HepG2 (cell line): ENCODE measurements around the gene TAF6. TPM values are rescaled to one million over a fixed set of nuclear protein-coding genes. Genes with fewer than 3 reads are reported as not detected.

Experiments
- BCL6 ChIP-seq: IDR thresholded peaks from 2 replicates; pipeline ENCODE4 v1.6.1; 2016; ENCODE audit warnings: missing genetic modification reagents, missing compliant biosample characterization
- GABPB1 ChIP-seq: IDR thresholded peaks from 2 replicates; pipeline ENCODE4 v1.6.1; 2016; ENCODE audit warnings: mild to moderate bottlenecking, missing genetic modification reagents, moderate library complexity, missing compliant biosample characterization
- MLLT10 ChIP-seq: sonication (generic); formaldehyde crosslinking; IDR thresholded peaks from 2 replicates; pipeline ENCODE4 v1.4.0; 2020; ENCODE audit warnings: missing genetic modification reagents
- MTA1 ChIP-seq: sonication (generic); formaldehyde crosslinking; IDR thresholded peaks from 2 replicates; pipeline ENCODE4 v1.4.0; 2020; ENCODE audit warnings: missing genetic modification reagents, mild to moderate bottlenecking, borderline replicate concordance
- RAD51 ChIP-seq: fragments of 450-650 bp; IDR thresholded peaks from 2 replicates; pipeline ENCODE4 v1.6.1; 2016; ENCODE audit warnings: borderline replicate concordance
- REPIN1 ChIP-seq: sonication (generic); formaldehyde crosslinking; IDR thresholded peaks from 2 replicates; pipeline ENCODE4 v1.8.0; 2022; ENCODE audit warnings: missing genetic modification reagents, low read depth, mild to moderate bottlenecking, borderline replicate concordance
- SRSF4 ChIP-seq: fragments of 200-400 bp; formaldehyde crosslinking; IDR thresholded peaks from one replicate; pipeline ENCODE4 v1.6.1; 2018; ENCODE audit warnings: mild to moderate bottlenecking, low read depth, low read length, moderate library complexity; ENCODE audit not compliant: poor library complexity, severe bottlenecking
- TOE1 ChIP-seq: sonication (generic); formaldehyde crosslinking; IDR thresholded peaks from 2 replicates; pipeline ENCODE4 v1.4.0; 2020; ENCODE audit warnings: mild to moderate bottlenecking, missing genetic modification reagents
- ZBTB20 ChIP-seq: sonication (generic); formaldehyde crosslinking; IDR thresholded peaks from 2 replicates; pipeline ENCODE4 v1.8.1; 2023; ENCODE audit warnings: missing genetic modification reagents, low read depth, mild to moderate bottlenecking, borderline replicate concordance
- ZFAT ChIP-seq: sonication (generic); formaldehyde crosslinking; conservative IDR thresholded peaks from 2 replicates; pipeline ENCODE4 v1.8.1; 2023; ENCODE audit warnings: missing genetic modification reagents, inconsistent platforms
- ZNF101 ChIP-seq: sonication (generic); formaldehyde crosslinking; IDR thresholded peaks from 2 replicates; pipeline ENCODE4 v1.4.0; 2020; ENCODE audit warnings: mild to moderate bottlenecking, low read depth, missing genetic modification reagents, borderline replicate concordance
- ZNF468 ChIP-seq: sonication (generic); formaldehyde crosslinking; IDR thresholded peaks from 2 replicates; pipeline ENCODE4 v1.8.0; 2022; ENCODE audit warnings: mild to moderate bottlenecking, moderate library complexity, missing genetic modification reagents
- ZNF614 ChIP-seq: IDR thresholded peaks from 2 replicates; pipeline ENCODE4 v1.6.1; 2018; ENCODE audit warnings: missing biosample characterization, missing genetic modification reagents, inconsistent platforms, borderline replicate concordance
- ZNF766 ChIP-seq: sonication (generic); formaldehyde crosslinking; IDR thresholded peaks from 2 replicates; pipeline ENCODE4 v1.5.0; 2020; ENCODE audit warnings: missing genetic modification reagents, borderline replicate concordance
- polyA plus RNA-seq, 8 experiments: library from polyadenylated mRNA; depleted of rRNA in 3 of 8; stranded (reverse) in 7 of 8; unstranded in 1 of 8; fragments of >200 nt; fragmentation: Illumina TruSeq in 4 of 8; extraction: Trizol in 4 of 8; gene quantifications; 2 replicates each; pipeline versions ENCODE4 v1.2.1 to v1.2.3, GENCODE V29; 2011 to 2016; ENCODE audit warnings: low read depth in 4 of 8, missing spikeins in 1 of 8, mixed read lengths in 1 of 8; ENCODE audit not compliant: insufficient read depth in 1 of 8
- total RNA-seq, 5 experiments: library from RNA; depleted of rRNA; stranded (reverse); fragments of >200 nt; fragmentation: Illumina TruSeq; extraction: Trizol; gene quantifications; 2 replicates each; pipeline ENCODE4 v1.2.3, GENCODE V29; 2016; ENCODE audit warnings: low read depth in 1 of 5
- TF ChIP-seq, protein P1 (sequence below): sonication (generic); formaldehyde crosslinking; IDR thresholded peaks from 2 replicates; pipeline ENCODE4 v1.9.0; 2021; ENCODE audit warnings: missing genetic modification reagents, borderline replicate concordance
- TF ChIP-seq, protein P2 (sequence below): sonication (generic); formaldehyde crosslinking; IDR thresholded peaks from 2 replicates; pipeline ENCODE4 v1.5.0; 2020; ENCODE audit warnings: missing genetic modification reagents
- TF ChIP-seq, protein P3 (sequence below): sonication (generic); formaldehyde crosslinking; IDR thresholded peaks from 2 replicates; pipeline ENCODE4 v1.4.0; 2020; ENCODE audit warnings: missing genetic modification reagents
- TF ChIP-seq, protein P4 (sequence below): sonication (generic); formaldehyde crosslinking; IDR thresholded peaks from 2 replicates; pipeline ENCODE4 v1.4.0; 2020; ENCODE audit warnings: mild to moderate bottlenecking, missing genetic modification reagents

Gene TAF6
- total and polyA plus RNA-seq, 2 of the 13 experiments (the other 11 are each of a cell fraction or from before 2014, with no cell fraction given), result 12.9 to 18.8 TPM

DNA sequence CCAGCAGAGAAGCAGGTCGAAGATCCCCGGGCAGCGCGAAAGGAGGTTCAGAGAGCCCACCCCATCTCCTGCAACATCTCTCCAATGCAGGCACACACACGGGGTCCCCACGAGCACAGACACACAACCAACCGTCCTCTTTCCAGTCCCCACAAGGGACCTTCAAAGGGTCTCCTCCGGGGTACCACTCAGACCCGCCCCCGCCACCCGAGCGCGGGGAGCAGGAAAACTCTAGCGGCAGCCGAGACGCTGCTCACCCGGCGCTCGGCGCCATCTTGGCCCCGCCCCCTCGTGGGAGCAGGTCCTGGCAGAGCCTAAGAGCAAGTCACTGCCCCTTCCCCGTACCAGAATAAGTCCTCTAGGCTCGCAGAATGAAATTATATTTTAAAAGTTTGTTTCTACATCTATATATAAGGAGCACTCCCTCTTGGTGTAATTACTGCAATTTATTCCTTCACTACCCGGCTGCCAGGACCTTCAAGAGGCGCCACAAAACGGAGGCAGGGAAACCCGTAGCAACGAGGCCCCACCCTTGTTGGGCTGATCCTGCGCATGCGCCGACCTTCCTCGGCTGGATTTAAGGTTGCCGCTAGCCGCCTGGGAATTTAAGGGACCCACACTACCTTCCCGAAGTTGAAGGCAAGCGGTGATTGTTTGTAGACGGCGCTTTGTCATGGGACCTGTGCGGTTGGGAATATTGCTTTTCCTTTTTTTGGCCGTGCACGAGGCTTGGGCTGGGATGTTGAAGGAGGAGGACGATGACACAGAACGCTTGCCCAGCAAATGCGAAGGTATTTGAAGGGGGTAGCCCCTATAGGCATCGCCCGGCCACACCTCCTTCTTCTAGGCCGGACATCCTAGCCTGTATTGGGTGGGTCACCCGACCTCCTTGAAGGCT, at the start of gene TAF6, which contains the start of gene CNPY4 (continued):
- TF ChIP-seq, protein P1, sequence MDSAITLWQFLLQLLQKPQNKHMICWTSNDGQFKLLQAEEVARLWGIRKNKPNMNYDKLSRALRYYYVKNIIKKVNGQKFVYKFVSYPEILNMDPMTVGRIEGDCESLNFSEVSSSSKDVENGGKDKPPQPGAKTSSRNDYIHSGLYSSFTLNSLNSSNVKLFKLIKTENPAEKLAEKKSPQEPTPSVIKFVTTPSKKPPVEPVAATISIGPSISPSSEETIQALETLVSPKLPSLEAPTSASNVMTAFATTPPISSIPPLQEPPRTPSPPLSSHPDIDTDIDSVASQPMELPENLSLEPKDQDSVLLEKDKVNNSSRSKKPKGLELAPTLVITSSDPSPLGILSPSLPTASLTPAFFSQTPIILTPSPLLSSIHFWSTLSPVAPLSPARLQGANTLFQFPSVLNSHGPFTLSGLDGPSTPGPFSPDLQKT (CRISPR knock-in tag), result no peak
- TF ChIP-seq ZNF614 (CRISPR knock-in tag), result no peak
- TF ChIP-seq TOE1 (CRISPR knock-in tag), result no peak
- TF ChIP-seq MTA1 (CRISPR knock-in tag), result no peak
- TF ChIP-seq, protein P2, sequence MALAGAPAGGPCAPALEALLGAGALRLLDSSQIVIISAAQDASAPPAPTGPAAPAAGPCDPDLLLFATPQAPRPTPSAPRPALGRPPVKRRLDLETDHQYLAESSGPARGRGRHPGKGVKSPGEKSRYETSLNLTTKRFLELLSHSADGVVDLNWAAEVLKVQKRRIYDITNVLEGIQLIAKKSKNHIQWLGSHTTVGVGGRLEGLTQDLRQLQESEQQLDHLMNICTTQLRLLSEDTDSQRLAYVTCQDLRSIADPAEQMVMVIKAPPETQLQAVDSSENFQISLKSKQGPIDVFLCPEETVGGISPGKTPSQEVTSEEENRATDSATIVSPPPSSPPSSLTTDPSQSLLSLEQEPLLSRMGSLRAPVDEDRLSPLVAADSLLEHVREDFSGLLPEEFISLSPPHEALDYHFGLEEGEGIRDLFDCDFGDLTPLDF, result peak; percentile 89
- TF ChIP-seq ZNF101 (CRISPR knock-in tag), result no peak
- TF ChIP-seq, protein P3, sequence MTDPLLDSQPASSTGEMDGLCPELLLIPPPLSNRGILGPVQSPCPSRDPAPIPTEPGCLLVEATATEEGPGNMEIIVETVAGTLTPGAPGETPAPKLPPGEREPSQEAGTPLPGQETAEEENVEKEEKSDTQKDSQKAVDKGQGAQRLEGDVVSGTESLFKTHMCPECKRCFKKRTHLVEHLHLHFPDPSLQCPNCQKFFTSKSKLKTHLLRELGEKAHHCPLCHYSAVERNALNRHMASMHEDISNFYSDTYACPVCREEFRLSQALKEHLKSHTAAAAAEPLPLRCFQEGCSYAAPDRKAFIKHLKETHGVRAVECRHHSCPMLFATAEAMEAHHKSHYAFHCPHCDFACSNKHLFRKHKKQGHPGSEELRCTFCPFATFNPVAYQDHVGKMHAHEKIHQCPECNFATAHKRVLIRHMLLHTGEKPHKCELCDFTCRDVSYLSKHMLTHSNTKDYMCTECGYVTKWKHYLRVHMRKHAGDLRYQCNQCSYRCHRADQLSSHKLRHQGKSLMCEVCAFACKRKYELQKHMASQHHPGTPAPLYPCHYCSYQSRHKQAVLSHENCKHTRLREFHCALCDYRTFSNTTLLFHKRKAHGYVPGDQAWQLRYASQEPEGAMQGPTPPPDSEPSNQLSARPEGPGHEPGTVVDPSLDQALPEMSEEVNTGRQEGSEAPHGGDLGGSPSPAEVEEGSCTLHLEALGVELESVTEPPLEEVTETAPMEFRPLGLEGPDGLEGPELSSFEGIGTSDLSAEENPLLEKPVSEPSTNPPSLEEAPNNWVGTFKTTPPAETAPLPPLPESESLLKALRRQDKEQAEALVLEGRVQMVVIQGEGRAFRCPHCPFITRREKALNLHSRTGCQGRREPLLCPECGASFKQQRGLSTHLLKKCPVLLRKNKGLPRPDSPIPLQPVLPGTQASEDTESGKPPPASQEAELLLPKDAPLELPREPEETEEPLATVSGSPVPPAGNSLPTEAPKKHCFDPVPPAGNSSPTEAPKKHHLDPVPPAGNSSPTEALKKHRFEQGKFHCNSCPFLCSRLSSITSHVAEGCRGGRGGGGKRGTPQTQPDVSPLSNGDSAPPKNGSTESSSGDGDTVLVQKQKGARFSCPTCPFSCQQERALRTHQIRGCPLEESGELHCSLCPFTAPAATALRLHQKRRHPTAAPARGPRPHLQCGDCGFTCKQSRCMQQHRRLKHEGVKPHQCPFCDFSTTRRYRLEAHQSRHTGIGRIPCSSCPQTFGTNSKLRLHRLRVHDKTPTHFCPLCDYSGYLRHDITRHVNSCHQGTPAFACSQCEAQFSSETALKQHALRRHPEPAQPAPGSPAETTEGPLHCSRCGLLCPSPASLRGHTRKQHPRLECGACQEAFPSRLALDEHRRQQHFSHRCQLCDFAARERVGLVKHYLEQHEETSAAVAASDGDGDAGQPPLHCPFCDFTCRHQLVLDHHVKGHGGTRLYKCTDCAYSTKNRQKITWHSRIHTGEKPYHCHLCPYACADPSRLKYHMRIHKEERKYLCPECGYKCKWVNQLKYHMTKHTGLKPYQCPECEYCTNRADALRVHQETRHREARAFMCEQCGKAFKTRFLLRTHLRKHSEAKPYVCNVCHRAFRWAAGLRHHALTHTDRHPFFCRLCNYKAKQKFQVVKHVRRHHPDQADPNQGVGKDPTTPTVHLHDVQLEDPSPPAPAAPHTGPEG, result peak; percentile 26; the same call in 1 of the 2 replicates
- no peak for TF ChIP-seq BCL6 (CRISPR knock-in tag)
- peak; percentile 86; the same call in 1 of the 2 replicates for TF ChIP-seq ZNF766
- no peak for TF ChIP-seq MLLT10 (CRISPR knock-in tag)
- TF ChIP-seq ZNF468 (CRISPR knock-in tag), result no peak
- TF ChIP-seq SRSF4, result no peak
- TF ChIP-seq REPIN1 (CRISPR knock-in tag), result no peak
- 0 out of 2 replicates have a peak, but pooled peaks have one; percentile 26 for TF ChIP-seq ZBTB20
- peak; percentile 64; the same call in 1 of the 2 replicates for TF ChIP-seq GABPB1 (CRISPR knock-in tag)
- TF ChIP-seq RAD51, result no peak
- 0 out of 2 replicates have a peak, but pooled peaks have one; percentile 62 for TF ChIP-seq ZFAT (CRISPR knock-in tag)
- TF ChIP-seq, protein P4, sequence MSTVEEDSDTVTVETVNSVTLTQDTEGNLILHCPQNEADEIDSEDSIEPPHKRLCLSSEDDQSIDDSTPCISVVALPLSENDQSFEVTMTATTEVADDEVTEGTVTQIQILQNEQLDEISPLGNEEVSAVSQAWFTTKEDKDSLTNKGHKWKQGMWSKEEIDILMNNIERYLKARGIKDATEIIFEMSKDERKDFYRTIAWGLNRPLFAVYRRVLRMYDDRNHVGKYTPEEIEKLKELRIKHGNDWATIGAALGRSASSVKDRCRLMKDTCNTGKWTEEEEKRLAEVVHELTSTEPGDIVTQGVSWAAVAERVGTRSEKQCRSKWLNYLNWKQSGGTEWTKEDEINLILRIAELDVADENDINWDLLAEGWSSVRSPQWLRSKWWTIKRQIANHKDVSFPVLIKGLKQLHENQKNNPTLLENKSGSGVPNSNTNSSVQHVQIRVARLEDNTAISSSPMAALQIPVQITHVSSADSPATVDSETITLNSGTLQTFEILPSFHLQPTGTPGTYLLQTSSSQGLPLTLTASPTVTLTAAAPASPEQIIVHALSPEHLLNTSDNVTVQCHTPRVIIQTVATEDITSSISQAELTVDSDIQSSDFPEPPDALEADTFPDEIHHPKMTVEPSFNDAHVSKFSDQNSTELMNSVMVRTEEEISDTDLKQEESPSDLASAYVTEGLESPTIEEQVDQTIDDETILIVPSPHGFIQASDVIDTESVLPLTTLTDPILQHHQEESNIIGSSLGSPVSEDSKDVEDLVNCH (CRISPR knock-in tag), result no peak
